Suprapubic skin (tissue), 3 donors: ENCODE measurements around the gene KLF17.

ENCODE experiments used
- CTCF ChIP-seq, 2 donors: fragments of 200-600 bp in 1 of 2; fragments of 450-650 bp in 1 of 2; sonication (generic) in 1 of 2; IDR thresholded peaks; one replicate each; pipeline ENCODE4 v1.5.1; 2016 to 2019; ENCODE audit warnings: antibody characterized with exemption in 2 of 2, mild to moderate bottlenecking in 1 of 2, moderate library complexity in 1 of 2
- EP300 ChIP-seq: sonication (generic); formaldehyde crosslinking; IDR thresholded peaks from one replicate; pipeline ENCODE4 v1.6.1; 2017; ENCODE audit warnings: antibody characterized with exemption
- POLR2A ChIP-seq, 2 donors: fragments of 450-650 bp; IDR thresholded peaks; one replicate each; pipeline ENCODE4 v1.6.1; 2017; ENCODE audit warnings: antibody characterized with exemption in 2 of 2, mild to moderate bottlenecking in 2 of 2, moderate library complexity in 2 of 2

GRCh38 chr1:44135886-44136285 lies 17.3 kb downstream of the KLF17 start:
- TF ChIP-seq CTCF (IDR thresholded peaks at IDR 0.05) = no peak
- no peak for TF ChIP-seq POLR2A (IDR thresholded peaks at IDR 0.05)
- no peak for TF ChIP-seq EP300
